CD14-positive monocyte (primary cell): ENCODE data around the gene RFNG. TPM values are rescaled to one million over a fixed set of nuclear protein-coding genes. Genes with fewer than 3 reads are reported as not detected.

Source experiments
- DNase-seq, 3 donors: peaks; one replicate each; pipeline ENCODE4 v3.0.0-alpha.2; 2011 to 2022
- H2AFZ ChIP-seq: 2 replicates; pipeline ENCODE4 v1.6.0; 2012; ENCODE audit warnings: mild to moderate bottlenecking, low read depth, low read length, inconsistent platforms; ENCODE audit not compliant: insufficient read depth, poor library complexity, severe bottlenecking
- H3K27ac ChIP-seq, 2 donors: 1 replicate in 1 of 2; 2 replicates in 1 of 2; pipeline ENCODE4 v1.5.1; 2012 to 2013; ENCODE audit warnings: low read length in 2 of 2, control low read depth in 1 of 2, inconsistent platforms in 1 of 2, low read depth in 1 of 2, mild to moderate bottlenecking in 1 of 2
- H3K27me3 ChIP-seq, 2 donors: one replicate each; pipeline versions ENCODE4 v1.6.0 to v1.6.1; 2011 to 2013; ENCODE audit warnings: low read length in 2 of 2; ENCODE audit not compliant: control insufficient read depth in 2 of 2, insufficient read depth in 2 of 2
- H3K36me3 ChIP-seq, 2 donors: replicated peaks in 1 of 2; 1 replicate in 1 of 2; 2 replicates in 1 of 2; pipeline versions ENCODE4 v1.5.1 to v1.6.1; 2012 to 2013; ENCODE audit warnings: low read length in 2 of 2, control low read depth in 1 of 2, inconsistent platforms in 1 of 2, mild to moderate bottlenecking in 1 of 2; ENCODE audit not compliant: insufficient read depth in 2 of 2, control insufficient read depth in 1 of 2
- H3K4me1 ChIP-seq, 2 donors: 1 replicate in 1 of 2; 2 replicates in 1 of 2; pipeline versions ENCODE4 v1.5.1 to v1.6.1; 2012 to 2013; ENCODE audit warnings: low read length in 2 of 2, control low read depth in 1 of 2, inconsistent platforms in 1 of 2, mild to moderate bottlenecking in 1 of 2, moderate library complexity in 1 of 2; ENCODE audit not compliant: insufficient read depth in 2 of 2, control insufficient read depth in 1 of 2
- H3K4me2 ChIP-seq: replicated peaks from 2 replicates; pipeline ENCODE3; 2012; ENCODE audit warnings: low read length, moderate library complexity, mild to moderate bottlenecking; ENCODE audit not compliant: poor library complexity, severe bottlenecking; ENCODE audit errors: extremely low read depth
- H3K4me3 ChIP-seq, 3 experiments: fragments of 200-600 bp in 1 of 3; sonication (generic) in 1 of 3; replicated peaks in 1 of 3; 1 replicate in 2 of 3; 2 replicates in 1 of 3; pipeline ENCODE4 v1.5.1; 2011 to 2013; ENCODE audit warnings: low read length in 3 of 3, mild to moderate bottlenecking in 3 of 3, control low read depth in 2 of 3, low read depth in 2 of 3, inconsistent platforms in 1 of 3, moderate library complexity in 1 of 3
- H3K79me2 ChIP-seq: 2 replicates; pipeline ENCODE4 v1.6.0; 2012; ENCODE audit warnings: mild to moderate bottlenecking, control low read depth, inconsistent platforms, low read length, moderate library complexity; ENCODE audit not compliant: insufficient read depth
- H3K9ac ChIP-seq: 2 replicates; pipeline ENCODE4 v1.6.0; 2017; ENCODE audit warnings: low read length, mild to moderate bottlenecking; ENCODE audit not compliant: insufficient read depth, poor library complexity, severe bottlenecking
- H3K9me3 ChIP-seq, 2 donors: replicated peaks in 1 of 2; 1 replicate in 1 of 2; 2 replicates in 1 of 2; pipeline versions ENCODE4 v1.5.1 to v1.6.1; 2012 to 2013; ENCODE audit warnings: low read length in 2 of 2, control low read depth in 1 of 2; ENCODE audit not compliant: control insufficient read depth in 1 of 2, insufficient read depth in 1 of 2
- H4K20me1 ChIP-seq: 2 replicates; pipeline ENCODE4 v1.6.0; 2012; ENCODE audit warnings: mild to moderate bottlenecking, low read length, control low read depth, moderate library complexity; ENCODE audit not compliant: insufficient read depth
- H3K27ac Mint-ChIP-seq, 7 donors: one replicate each; pipeline ENCODE4 v1.8.0; 2020; ENCODE audit warnings: mild to moderate bottlenecking in 7 of 7, mixed read lengths in 7 of 7, moderate library complexity in 6 of 7, inconsistent platforms in 2 of 7
- H3K27me3 Mint-ChIP-seq, 3 donors: one replicate each; pipeline ENCODE4 v1.8.0; 2021 to 2022; ENCODE audit warnings: low read depth in 3 of 3, mild to moderate bottlenecking in 3 of 3, mixed read lengths in 3 of 3, moderate library complexity in 3 of 3, inconsistent platforms in 1 of 3
- H3K36me3 Mint-ChIP-seq, 2 donors: one replicate each; pipeline ENCODE4 v1.8.0; 2020; ENCODE audit warnings: mixed read lengths in 2 of 2, inconsistent platforms in 1 of 2, mild to moderate bottlenecking in 1 of 2
- H3K4me1 Mint-ChIP-seq: one replicate; pipeline ENCODE4 v1.8.0; 2020; ENCODE audit warnings: mild to moderate bottlenecking, mixed read lengths
- H3K4me3 Mint-ChIP-seq, 2 donors: one replicate each; pipeline ENCODE4 v1.8.0; 2020; ENCODE audit warnings: mild to moderate bottlenecking in 2 of 2, mixed read lengths in 2 of 2, moderate library complexity in 1 of 2
- H3K9me3 Mint-ChIP-seq, 7 donors: one replicate each; pipeline ENCODE4 v1.8.0; 2020 to 2022; ENCODE audit warnings: mixed read lengths in 7 of 7, mild to moderate bottlenecking in 6 of 7, moderate library complexity in 6 of 7, inconsistent platforms in 2 of 7
- WGBS: methylation state at CpG from one replicate; pipeline ENCODE4 v1.1.5; 2013; ENCODE audit warnings: missing lambda C conversion rate; ENCODE audit not compliant: insufficient coverage; 5-methylcytosine and 5-hydroxymethylcytosine counted together
- intact Hi-C, 2 donors: fragments of 100-400 bp; cut with micrococcal nuclease; formaldehyde crosslinking; loops; one replicate each; pipeline versions ENCODE4 v1.15.0 to v1.15.1; 2023
- polyA plus RNA-seq, 3 donors: library from polyadenylated mRNA; depleted of rRNA in 1 of 3; unstranded in 2 of 3; stranded (reverse) in 1 of 3; fragments of 300-500 nt in 2 of 3; fragments of >200 nt in 1 of 3; fragmentation: Illumina TruSeq in 2 of 3; gene quantifications; 1 replicate in 2 of 3; 2 replicates in 1 of 3; pipeline ENCODE4 v1.2.3, GENCODE V29; 2012 to 2021
- TF ChIP-seq, protein P1 (sequence below): fragments of 200-600 bp; IDR thresholded peaks from one replicate; pipeline ENCODE4 v1.8.0; 2022; ENCODE audit warnings: antibody characterized with exemption, mild to moderate bottlenecking

RFNG gene
- polyA plus RNA-seq, 3 donors, result 1.5 to 32.4 (median 4.1) TPM

DNA sequence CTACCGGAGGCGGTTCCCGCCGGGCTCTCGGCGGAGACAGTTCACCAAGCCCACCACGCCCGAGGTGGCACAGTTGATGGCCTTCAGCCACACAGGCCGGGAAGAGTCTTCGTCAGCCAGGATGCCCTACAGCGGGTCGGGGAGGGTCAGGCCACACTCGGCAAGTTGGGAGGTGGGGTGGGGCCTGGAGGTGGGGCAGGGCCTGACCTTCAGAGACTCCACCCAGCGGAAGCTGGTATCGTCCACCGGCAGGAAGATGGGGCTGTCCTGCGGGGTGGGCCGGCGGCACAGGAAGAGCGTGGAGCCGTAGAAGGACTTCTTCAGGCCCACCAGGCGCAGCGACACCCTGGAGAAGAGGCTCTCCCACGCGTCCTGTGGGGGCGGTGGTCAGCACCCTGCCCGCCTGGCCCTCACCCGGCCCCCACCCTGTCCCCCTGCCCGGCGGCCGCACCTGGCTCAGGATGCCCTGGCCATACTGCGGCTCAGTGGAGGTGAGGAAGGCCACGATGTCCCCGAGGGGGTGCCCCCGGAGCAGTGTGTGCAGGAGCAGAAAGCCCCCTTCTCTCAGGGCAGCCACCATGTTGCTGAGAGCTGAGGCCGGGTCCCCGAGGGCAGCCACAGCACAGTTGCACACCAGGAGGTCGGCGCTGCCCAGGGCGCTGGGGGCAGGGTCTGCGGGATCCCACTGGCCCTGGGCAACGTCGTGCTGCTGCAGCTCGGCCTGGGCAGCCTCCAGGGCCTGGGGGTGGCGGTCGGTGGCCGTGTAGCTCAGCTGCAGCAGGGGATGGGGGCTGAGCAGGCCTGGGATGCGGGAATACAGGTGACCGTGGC is 33.6 kb upstream of the RFNG start:
- Mint-ChIP-seq H3K9me3 (no peaks in the 10 kb centered on the region), H3K27ac (no peak overlapping the region), H3K36me3 (peaks cover 30 to 85% of the 10 kb centered on the region in 2 donors), H3K27me3 (peaks cover 0 to 2% (median 0%) of the 10 kb centered on the region in 3 donors), H3K4me1 (no peaks in the 10 kb centered on the region), H3K4me3 (no peak overlapping the region)
- Histone ChIP-seq H3K36me3 (peaks cover 83 to 94% of the 10 kb centered on the region in 2 donors), H3K79me2 (no peaks in the 10 kb centered on the region), H2AFZ (no peak overlapping the region), H3K9me3 (no peaks in the 10 kb centered on the region), H3K4me3 (no peak overlapping the region), H3K9ac (no peak overlapping the region), H3K27ac (no peak overlapping the region), H3K27me3 (no peaks in the 10 kb centered on the region), H4K20me1 (no peaks in the 10 kb centered on the region), H3K4me1 (no peaks in the 10 kb centered on the region), H3K4me2 (no peak overlapping the region)
- intact Hi-C loops, result no loop called here
- TF ChIP-seq, protein P1, sequence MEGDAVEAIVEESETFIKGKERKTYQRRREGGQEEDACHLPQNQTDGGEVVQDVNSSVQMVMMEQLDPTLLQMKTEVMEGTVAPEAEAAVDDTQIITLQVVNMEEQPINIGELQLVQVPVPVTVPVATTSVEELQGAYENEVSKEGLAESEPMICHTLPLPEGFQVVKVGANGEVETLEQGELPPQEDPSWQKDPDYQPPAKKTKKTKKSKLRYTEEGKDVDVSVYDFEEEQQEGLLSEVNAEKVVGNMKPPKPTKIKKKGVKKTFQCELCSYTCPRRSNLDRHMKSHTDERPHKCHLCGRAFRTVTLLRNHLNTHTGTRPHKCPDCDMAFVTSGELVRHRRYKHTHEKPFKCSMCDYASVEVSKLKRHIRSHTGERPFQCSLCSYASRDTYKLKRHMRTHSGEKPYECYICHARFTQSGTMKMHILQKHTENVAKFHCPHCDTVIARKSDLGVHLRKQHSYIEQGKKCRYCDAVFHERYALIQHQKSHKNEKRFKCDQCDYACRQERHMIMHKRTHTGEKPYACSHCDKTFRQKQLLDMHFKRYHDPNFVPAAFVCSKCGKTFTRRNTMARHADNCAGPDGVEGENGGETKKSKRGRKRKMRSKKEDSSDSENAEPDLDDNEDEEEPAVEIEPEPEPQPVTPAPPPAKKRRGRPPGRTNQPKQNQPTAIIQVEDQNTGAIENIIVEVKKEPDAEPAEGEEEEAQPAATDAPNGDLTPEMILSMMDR, result no peak
- 93% methylated on average over 40 of the region's 49 CpGs for WGBS
- no peak for DNase-seq

DNA sequence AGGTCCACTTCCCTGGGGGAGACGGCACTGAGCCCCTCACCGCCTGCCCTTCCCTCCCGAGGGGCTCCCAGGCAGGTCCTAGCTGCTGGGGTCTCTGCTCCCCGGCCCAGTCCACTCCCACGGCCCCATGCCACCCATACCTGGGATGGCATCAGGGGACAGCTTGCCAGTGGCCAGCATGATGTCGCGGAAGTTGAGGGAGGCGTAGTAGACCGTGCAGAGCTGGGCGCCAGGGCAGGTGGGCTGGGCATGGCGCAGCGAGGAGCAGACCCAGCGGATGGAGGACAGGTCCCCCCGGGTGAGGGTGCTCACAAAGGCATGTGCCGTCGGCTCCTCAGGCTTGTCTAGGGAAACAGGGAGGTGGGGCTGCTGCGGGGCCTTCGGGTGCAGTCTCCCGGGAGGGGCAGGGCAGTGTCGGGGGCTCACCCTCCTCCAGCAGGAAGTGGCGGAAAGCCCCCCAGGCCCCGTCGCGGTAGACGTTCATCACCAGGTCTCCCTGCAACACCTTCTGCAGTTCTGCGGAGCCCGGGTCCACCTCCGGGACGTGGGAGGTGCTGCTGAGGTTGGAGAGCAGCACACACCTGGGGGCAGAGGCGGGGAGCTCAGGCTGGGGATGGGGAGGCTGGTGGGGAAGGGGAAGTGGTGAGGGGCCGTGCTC is 32.9 kb upstream of the RFNG start:
- no peaks in the 10 kb centered on the region for H4K20me1 ChIP-seq
- no peaks in the 10 kb centered on the region for H3K9me3 ChIP-seq
- H3K4me3 ChIP-seq, result no peak overlapping the region
- no peak for DNase-seq
- H2AFZ ChIP-seq, result no peak overlapping the region
- Mint-ChIP-seq H3K9me3 (no peaks in the 10 kb centered on the region), H3K27ac (no peak overlapping the region), H3K36me3 (peaks cover 35 to 87% of the 10 kb centered on the region in 2 donors), H3K4me3 (no peak overlapping the region), H3K4me1 (no peaks in the 10 kb centered on the region), H3K27me3 (peaks cover 0 to 2% (median 0%) of the 10 kb centered on the region in 3 donors)
- H3K79me2 ChIP-seq, result no peaks in the 10 kb centered on the region
- WGBS, result 96% methylated on average over 25 of the region's 31 CpGs
- H3K27ac ChIP-seq, result no peak overlapping the region
- no peaks in the 10 kb centered on the region for H3K27me3 ChIP-seq
- TF ChIP-seq, protein P1, result no peak
- no peak overlapping the region for H3K9ac ChIP-seq
- peaks cover 81 to 94% of the 10 kb centered on the region in 2 donors for H3K36me3 ChIP-seq
- intact Hi-C loops, result no loop called here
- no peaks in the 10 kb centered on the region for H3K4me1 ChIP-seq
- H3K4me2 ChIP-seq, result no peak overlapping the region
